Panc1 (cell line): ENCODE measurements around the gene FRY.

ENCODE experiments used
- POLR2AphosphoS5 ChIP-seq: IDR thresholded peaks from 2 replicates; pipeline ENCODE4 v1.6.1; 2012; ENCODE audit warnings: mild to moderate bottlenecking, low read depth, low read length, moderate library complexity
- TF ChIP-seq, protein P1 (sequence below): fragments of 450-650 bp; IDR thresholded peaks from 2 replicates; pipeline ENCODE4 v1.5.1; 2017; ENCODE audit warnings: mild to moderate bottlenecking
- TF ChIP-seq, protein P2 (sequence below), 2 experiments: IDR thresholded peaks; 2 replicates each; pipeline ENCODE4 v1.6.1; 2011 to 2012; ENCODE audit warnings: low read depth in 2 of 2, control low read depth in 1 of 2, low read length in 1 of 2, mild to moderate bottlenecking in 1 of 2, moderate library complexity in 1 of 2; ENCODE audit not compliant: insufficient read depth in 1 of 2

DNA sequence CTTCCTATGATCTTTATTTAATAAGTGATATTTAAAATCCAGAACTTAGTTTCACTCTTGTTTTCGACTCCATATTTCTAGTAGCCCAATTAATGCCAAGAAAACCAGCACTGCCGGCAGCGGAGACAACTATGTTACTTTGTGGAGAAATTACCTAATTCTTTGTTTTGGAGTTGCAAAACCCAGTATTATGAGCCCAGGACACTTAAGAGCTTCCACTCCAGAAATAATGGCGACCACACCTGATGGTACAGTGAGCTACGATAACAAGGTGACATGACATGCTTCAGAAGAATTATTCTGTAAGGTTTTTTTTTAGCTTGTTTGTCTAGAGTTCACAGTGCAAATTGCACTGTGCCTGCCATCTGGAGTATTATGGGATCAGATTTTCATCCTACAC is 147.2 kb downstream of the FRY start:
- no peak for TF ChIP-seq POLR2AphosphoS5
- TF ChIP-seq, protein P1, sequence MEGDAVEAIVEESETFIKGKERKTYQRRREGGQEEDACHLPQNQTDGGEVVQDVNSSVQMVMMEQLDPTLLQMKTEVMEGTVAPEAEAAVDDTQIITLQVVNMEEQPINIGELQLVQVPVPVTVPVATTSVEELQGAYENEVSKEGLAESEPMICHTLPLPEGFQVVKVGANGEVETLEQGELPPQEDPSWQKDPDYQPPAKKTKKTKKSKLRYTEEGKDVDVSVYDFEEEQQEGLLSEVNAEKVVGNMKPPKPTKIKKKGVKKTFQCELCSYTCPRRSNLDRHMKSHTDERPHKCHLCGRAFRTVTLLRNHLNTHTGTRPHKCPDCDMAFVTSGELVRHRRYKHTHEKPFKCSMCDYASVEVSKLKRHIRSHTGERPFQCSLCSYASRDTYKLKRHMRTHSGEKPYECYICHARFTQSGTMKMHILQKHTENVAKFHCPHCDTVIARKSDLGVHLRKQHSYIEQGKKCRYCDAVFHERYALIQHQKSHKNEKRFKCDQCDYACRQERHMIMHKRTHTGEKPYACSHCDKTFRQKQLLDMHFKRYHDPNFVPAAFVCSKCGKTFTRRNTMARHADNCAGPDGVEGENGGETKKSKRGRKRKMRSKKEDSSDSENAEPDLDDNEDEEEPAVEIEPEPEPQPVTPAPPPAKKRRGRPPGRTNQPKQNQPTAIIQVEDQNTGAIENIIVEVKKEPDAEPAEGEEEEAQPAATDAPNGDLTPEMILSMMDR = no peak
- TF ChIP-seq, protein P2, sequence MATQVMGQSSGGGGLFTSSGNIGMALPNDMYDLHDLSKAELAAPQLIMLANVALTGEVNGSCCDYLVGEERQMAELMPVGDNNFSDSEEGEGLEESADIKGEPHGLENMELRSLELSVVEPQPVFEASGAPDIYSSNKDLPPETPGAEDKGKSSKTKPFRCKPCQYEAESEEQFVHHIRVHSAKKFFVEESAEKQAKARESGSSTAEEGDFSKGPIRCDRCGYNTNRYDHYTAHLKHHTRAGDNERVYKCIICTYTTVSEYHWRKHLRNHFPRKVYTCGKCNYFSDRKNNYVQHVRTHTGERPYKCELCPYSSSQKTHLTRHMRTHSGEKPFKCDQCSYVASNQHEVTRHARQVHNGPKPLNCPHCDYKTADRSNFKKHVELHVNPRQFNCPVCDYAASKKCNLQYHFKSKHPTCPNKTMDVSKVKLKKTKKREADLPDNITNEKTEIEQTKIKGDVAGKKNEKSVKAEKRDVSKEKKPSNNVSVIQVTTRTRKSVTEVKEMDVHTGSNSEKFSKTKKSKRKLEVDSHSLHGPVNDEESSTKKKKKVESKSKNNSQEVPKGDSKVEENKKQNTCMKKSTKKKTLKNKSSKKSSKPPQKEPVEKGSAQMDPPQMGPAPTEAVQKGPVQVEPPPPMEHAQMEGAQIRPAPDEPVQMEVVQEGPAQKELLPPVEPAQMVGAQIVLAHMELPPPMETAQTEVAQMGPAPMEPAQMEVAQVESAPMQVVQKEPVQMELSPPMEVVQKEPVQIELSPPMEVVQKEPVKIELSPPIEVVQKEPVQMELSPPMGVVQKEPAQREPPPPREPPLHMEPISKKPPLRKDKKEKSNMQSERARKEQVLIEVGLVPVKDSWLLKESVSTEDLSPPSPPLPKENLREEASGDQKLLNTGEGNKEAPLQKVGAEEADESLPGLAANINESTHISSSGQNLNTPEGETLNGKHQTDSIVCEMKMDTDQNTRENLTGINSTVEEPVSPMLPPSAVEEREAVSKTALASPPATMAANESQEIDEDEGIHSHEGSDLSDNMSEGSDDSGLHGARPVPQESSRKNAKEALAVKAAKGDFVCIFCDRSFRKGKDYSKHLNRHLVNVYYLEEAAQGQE (IDR thresholded peaks at IDR 0.05; ENCODE audit: insufficient read depth in 1 of 2, low read depth in 2 of 2, low read length in 1 of 2) = no peak
